ENCODE data around the gene SLBP. TPM values are rescaled to one million over a fixed set of nuclear protein-coding genes. Genes with fewer than 3 reads are reported as not detected.

The SLBP gene
- total RNA-seq, 1 experiment from 2014 or later = 73.4 TPM

DNA sequence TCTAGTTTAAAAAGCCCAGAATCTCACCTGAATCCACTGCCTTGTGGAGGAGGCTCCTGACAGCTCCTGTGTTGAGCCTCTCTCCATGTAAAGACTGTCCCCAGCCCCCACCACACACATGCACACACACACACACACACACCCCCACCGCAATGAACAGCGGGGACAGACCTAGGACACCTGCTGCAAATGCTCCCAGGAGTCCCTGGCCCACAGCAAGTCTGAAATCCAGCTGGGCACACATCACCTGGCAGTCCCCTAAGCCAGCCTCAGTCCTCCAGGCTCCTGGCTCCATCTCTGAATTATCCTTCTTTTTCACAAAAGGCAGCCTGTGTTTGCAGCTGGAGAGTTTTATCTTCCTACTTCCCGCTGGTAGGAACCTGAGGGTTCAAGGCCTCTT lies 21.4 kb downstream of the SLBP start:
- intact Hi-C loops (cut with micrococcal nuclease; ENCODE audit: unreplicated experiment) (no loop called here), in situ Hi-C loops (cut with HindIII; ENCODE audit: low pct_unique_long_range_greater_than_20kb, low sequenced_read_pairs) (no loop called here)
- DNase-seq (ENCODE audit: low read depth, low spot score) = no peak
- BruUV-seq (replicated peaks) = no TSS peak
- H3K27me3 ChIP-seq (ENCODE audit: control insufficient read depth, insufficient read depth, low read length) = no peaks in the 10 kb centered on the region
- ChIA-PET POLR2A (no interaction called here), CTCF (no interaction called here)
- no peak overlapping the region for H3K4me3 ChIP-seq (ENCODE audit: low read depth in 2 of 2, low read length in 2 of 2)
- no peak for ATAC-seq
- no peak for TF ChIP-seq CTCF (IDR thresholded peaks at IDR 0.05)
- no peak for TF ChIP-seq REST (IDR thresholded peaks at IDR 0.05; ENCODE audit: insufficient read depth in 1 of 2, low read depth in 2 of 2, low read length in 1 of 2)
- H3K36me3 ChIP-seq (ENCODE audit: control insufficient read depth, insufficient read depth, low read length) = peaks cover 13% of the 10 kb centered on the region
- H3K9me3 ChIP-seq (ENCODE audit: control insufficient read depth, insufficient read depth, low read depth, low read length) = no peaks in the 10 kb centered on the region
- H3K27ac ChIP-seq (ENCODE audit: low read length) = no peak overlapping the region
- H3K4me1 ChIP-seq (ENCODE audit: control insufficient read depth, insufficient read depth, low read length) = peaks cover 5% of the 10 kb centered on the region; the same call in 1 of the 2 replicates

GRCh38 chr4:1686440-1687036 lies 25.6 kb downstream of the SLBP start:
- TF ChIP-seq SIN3A (IDR thresholded peaks at IDR 0.05; ENCODE audit: borderline replicate concordance, insufficient read depth, low read depth, low read length) (no peak), REST (IDR thresholded peaks at IDR 0.05; ENCODE audit: insufficient read depth in 1 of 2, low read depth in 2 of 2, low read length in 1 of 2) (no peak), CTCF (IDR thresholded peaks at IDR 0.05) (no peak), POLR2AphosphoS5 (IDR thresholded peaks at IDR 0.05; ENCODE audit: low read depth, low read length) (no peak), TCF7L2 (IDR thresholded peaks at IDR 0.05; ENCODE audit: low read depth, low read length) (no peak)
- no peaks in the 10 kb centered on the region; the same call in none of the 2 replicates for H3K36me3 ChIP-seq (ENCODE audit: control insufficient read depth, insufficient read depth, low read length)
- no peak overlapping the region for H3K4me3 ChIP-seq (ENCODE audit: low read depth in 2 of 2, low read length in 2 of 2)
- H3K4me1 ChIP-seq (ENCODE audit: control insufficient read depth, insufficient read depth, low read length) = peaks cover 15% of the 10 kb centered on the region
- H3K9me3 ChIP-seq (ENCODE audit: control insufficient read depth, insufficient read depth, low read depth, low read length) = no peaks in the 10 kb centered on the region
- H3K27me3 ChIP-seq (ENCODE audit: control insufficient read depth, insufficient read depth, low read length) = no peaks in the 10 kb centered on the region
- in situ Hi-C loops (cut with HindIII; ENCODE audit: low pct_unique_long_range_greater_than_20kb, low sequenced_read_pairs) (no loop called here), intact Hi-C loops (cut with micrococcal nuclease; ENCODE audit: unreplicated experiment) (no loop called here)
- BruUV-seq (replicated peaks) = no TSS peak
- no peak for DNase-seq (ENCODE audit: low read depth, low spot score)
- CTCF ChIA-PET = no interaction called here
- H3K27ac ChIP-seq (ENCODE audit: low read length) = peak overlapping the region; percentile 29; the same call in 1 of the 2 replicates
- POLR2A ChIA-PET = no interaction called here
- no peak for ATAC-seq
